ENCODE measurements around the gene KLHDC4. TPM values are rescaled to one million over a fixed set of nuclear protein-coding genes. Genes with fewer than 3 reads are reported as not detected.
"Not testable (repeated sequence)": the region's sequence is repeated elsewhere in the genome, so short reads cannot be mapped to it uniquely, and the experiment has no call there.

The KLHDC4 gene
- polyA plus RNA-seq, 2 donors, result 20.0 to 32.4 TPM

GRCh38 chr16:87735270-87736007 lies 30.3 kb downstream of the KLHDC4 start:
- Histone ChIP-seq H3K36me3 (ENCODE audit: control insufficient read depth in 2 of 2, insufficient read depth in 2 of 2, low read length in 1 of 2) (peaks cover 0 to 12% of the 10 kb centered on the region in 2 donors), H3K27ac (ENCODE audit: low read depth in 2 of 2, low read length in 1 of 2) (no peak overlapping the region), H3K4me3 (ENCODE audit: low read depth in 1 of 2, low read length in 2 of 2) (no peak overlapping the region), H3K9me3 (ENCODE audit: control insufficient read depth in 2 of 2, insufficient read depth in 1 of 2, low read depth in 1 of 2, low read length in 1 of 2) (no peaks in the 10 kb centered on the region), H3K27me3 (ENCODE audit: control insufficient read depth in 1 of 2, insufficient read depth in 2 of 2, low read length in 2 of 2) (no peaks in the 10 kb centered on the region), H3K4me1 (ENCODE audit: control insufficient read depth in 2 of 2, insufficient read depth in 2 of 2, low read length in 1 of 2) (no peaks in the 10 kb centered on the region)
- WGBS, 2 donors, result 88 to 89% methylated on average over 23 of the region's 23 CpGs

- H3K36me3 ChIP-seq (ENCODE audit: control insufficient read depth in 2 of 2, insufficient read depth in 2 of 2, low read length in 1 of 2), result peaks cover under 1 to 12% of the 10 kb centered on the region in 2 donors
- H3K9me3 ChIP-seq (ENCODE audit: control insufficient read depth in 2 of 2, insufficient read depth in 1 of 2, low read depth in 1 of 2, low read length in 1 of 2), result no peaks in the 10 kb centered on the region
- no peak overlapping the region for H3K27ac ChIP-seq (ENCODE audit: low read depth in 2 of 2, low read length in 1 of 2)
- no peaks in the 10 kb centered on the region for H3K27me3 ChIP-seq (ENCODE audit: control insufficient read depth in 1 of 2, insufficient read depth in 2 of 2, low read length in 2 of 2)
- H3K4me3 ChIP-seq (ENCODE audit: low read depth in 1 of 2, low read length in 2 of 2), result no peak overlapping the region
- WGBS, 2 donors, result 63 to 75% methylated on average over 14 of the region's 14 CpGs
- no peaks in the 10 kb centered on the region for H3K4me1 ChIP-seq (ENCODE audit: control insufficient read depth in 2 of 2, insufficient read depth in 2 of 2, low read length in 1 of 2)
Measured at GRCh38 chr16:87734644-87735043, 31.1 kb downstream of the KLHDC4 start.

GRCh38 chr16:87733190-87733589 lies 32.6 kb downstream of the KLHDC4 start:
- H3K27me3 ChIP-seq (ENCODE audit: control insufficient read depth in 1 of 2, insufficient read depth in 2 of 2, low read length in 2 of 2), result no peaks in the 10 kb centered on the region
- H3K9me3 ChIP-seq (ENCODE audit: control insufficient read depth in 2 of 2, insufficient read depth in 1 of 2, low read depth in 1 of 2, low read length in 1 of 2), result no peaks in the 10 kb centered on the region
- H3K27ac ChIP-seq (ENCODE audit: low read depth in 2 of 2, low read length in 1 of 2), result no peak overlapping the region
- WGBS, 2 donors, result 81 to 89% methylated on average over 11 of the region's 11 CpGs
- peaks cover 3 to 15% of the 10 kb centered on the region in 2 donors for H3K36me3 ChIP-seq (ENCODE audit: control insufficient read depth in 2 of 2, insufficient read depth in 2 of 2, low read length in 1 of 2)
- H3K4me1 ChIP-seq (ENCODE audit: control insufficient read depth in 2 of 2, insufficient read depth in 2 of 2, low read length in 1 of 2), result no peaks in the 10 kb centered on the region
- H3K4me3 ChIP-seq (ENCODE audit: low read depth in 1 of 2, low read length in 2 of 2), result no peak overlapping the region

- Histone ChIP-seq H3K9me3 (ENCODE audit: control insufficient read depth in 2 of 2, insufficient read depth in 1 of 2, low read depth in 1 of 2, low read length in 1 of 2) (peaks cover 0 to 2% of the 10 kb centered on the region in 2 donors), H3K36me3 (ENCODE audit: control insufficient read depth in 2 of 2, insufficient read depth in 2 of 2, low read length in 1 of 2) (peaks cover 3 to 17% of the 10 kb centered on the region in 2 donors), H3K4me1 (ENCODE audit: control insufficient read depth in 2 of 2, insufficient read depth in 2 of 2, low read length in 1 of 2) (no peaks in the 10 kb centered on the region), H3K27ac (ENCODE audit: low read depth in 2 of 2, low read length in 1 of 2) (no peak overlapping the region), H3K4me3 (ENCODE audit: low read depth in 1 of 2, low read length in 2 of 2) (no peak overlapping the region), H3K27me3 (ENCODE audit: control insufficient read depth in 1 of 2, insufficient read depth in 2 of 2, low read length in 2 of 2) (no peaks in the 10 kb centered on the region)
- WGBS, 2 donors, result 97 to 98% methylated on average over 13 of the region's 13 CpGs
Measured at GRCh38 chr16:87731607-87732006, 34.2 kb downstream of the KLHDC4 start.

- WGBS, 2 donors, result 95% methylated on average over 17 of the region's 17 CpGs
- no peaks in the 10 kb centered on the region for H3K4me1 ChIP-seq (ENCODE audit: control insufficient read depth in 2 of 2, insufficient read depth in 2 of 2, low read length in 1 of 2)
- no peak overlapping the region for H3K27ac ChIP-seq (ENCODE audit: low read depth in 2 of 2, low read length in 1 of 2)
- H3K9me3 ChIP-seq (ENCODE audit: control insufficient read depth in 2 of 2, insufficient read depth in 1 of 2, low read depth in 1 of 2, low read length in 1 of 2), result peaks cover 0 to 2% of the 10 kb centered on the region in 2 donors
- H3K27me3 ChIP-seq (ENCODE audit: control insufficient read depth in 1 of 2, insufficient read depth in 2 of 2, low read length in 2 of 2), result no peaks in the 10 kb centered on the region
- no peak overlapping the region for H3K4me3 ChIP-seq (ENCODE audit: low read depth in 1 of 2, low read length in 2 of 2)
- peaks cover 3 to 15% of the 10 kb centered on the region in 2 donors for H3K36me3 ChIP-seq (ENCODE audit: control insufficient read depth in 2 of 2, insufficient read depth in 2 of 2, low read length in 1 of 2)
Measured at GRCh38 chr16:87729266-87729954, 36.4 kb downstream of the KLHDC4 start.

GRCh38 chr16:87728026-87728425 lies 37.8 kb downstream of the KLHDC4 start:
- no peak overlapping the region for H3K27ac ChIP-seq (ENCODE audit: low read depth in 2 of 2, low read length in 1 of 2)
- H3K4me3 ChIP-seq (ENCODE audit: low read depth in 1 of 2, low read length in 2 of 2), result no peak overlapping the region
- no peaks in the 10 kb centered on the region for H3K4me1 ChIP-seq (ENCODE audit: control insufficient read depth in 2 of 2, insufficient read depth in 2 of 2, low read length in 1 of 2)
- H3K9me3 ChIP-seq (ENCODE audit: control insufficient read depth in 2 of 2, insufficient read depth in 1 of 2, low read depth in 1 of 2, low read length in 1 of 2), result peaks cover 0 to 2% of the 10 kb centered on the region in 2 donors
- no peaks in the 10 kb centered on the region for H3K27me3 ChIP-seq (ENCODE audit: control insufficient read depth in 1 of 2, insufficient read depth in 2 of 2, low read length in 2 of 2)
- peaks cover 3 to 11% of the 10 kb centered on the region in 2 donors for H3K36me3 ChIP-seq (ENCODE audit: control insufficient read depth in 2 of 2, insufficient read depth in 2 of 2, low read length in 1 of 2)
- WGBS, 2 donors, result 90 to 92% methylated on average over 12 of the region's 12 CpGs

GRCh38 chr16:87727346-87727745 lies 38.4 kb downstream of the KLHDC4 start:
- Histone ChIP-seq H3K27me3 (ENCODE audit: control insufficient read depth in 1 of 2, insufficient read depth in 2 of 2, low read length in 2 of 2) (no peaks in the 10 kb centered on the region), H3K9me3 (ENCODE audit: control insufficient read depth in 2 of 2, insufficient read depth in 1 of 2, low read depth in 1 of 2, low read length in 1 of 2) (peaks cover 0 to 2% of the 10 kb centered on the region in 2 donors), H3K4me1 (ENCODE audit: control insufficient read depth in 2 of 2, insufficient read depth in 2 of 2, low read length in 1 of 2) (no peaks in the 10 kb centered on the region), H3K4me3 (ENCODE audit: low read depth in 1 of 2, low read length in 2 of 2) (no peak overlapping the region), H3K27ac (ENCODE audit: low read depth in 2 of 2, low read length in 1 of 2) (no peak overlapping the region), H3K36me3 (ENCODE audit: control insufficient read depth in 2 of 2, insufficient read depth in 2 of 2, low read length in 1 of 2) (peaks cover 3 to 18% of the 10 kb centered on the region in 2 donors)
- 95 to 96% methylated on average over 16 of the region's 16 CpGs for whole genome bisulfite sequencing, 2 donors

- not testable (repeated sequence) for H3K4me1 ChIP-seq (ENCODE audit: control insufficient read depth in 2 of 2, insufficient read depth in 2 of 2, low read length in 1 of 2); H3K4me3 ChIP-seq (ENCODE audit: low read depth in 1 of 2, low read length in 2 of 2); H3K9me3 ChIP-seq (ENCODE audit: control insufficient read depth in 2 of 2, insufficient read depth in 1 of 2, low read depth in 1 of 2, low read length in 1 of 2); H3K27me3 ChIP-seq (ENCODE audit: control insufficient read depth in 1 of 2, insufficient read depth in 2 of 2, low read length in 2 of 2); H3K27ac ChIP-seq (ENCODE audit: low read depth in 2 of 2, low read length in 1 of 2)
- WGBS, 2 donors, result 96 to 97% methylated on average over 27 to 32 of the region's 40 CpGs
- peaks cover 3 to 25% of the 10 kb centered on the region in 2 donors for H3K36me3 ChIP-seq (ENCODE audit: control insufficient read depth in 2 of 2, insufficient read depth in 2 of 2, low read length in 1 of 2)
Measured at GRCh38 chr16:87726577-87726976, 39.2 kb downstream of the KLHDC4 start.

GRCh38 chr16:87725596-87726235 lies 40.1 kb downstream of the KLHDC4 start:
- Histone ChIP-seq H3K36me3 (ENCODE audit: control insufficient read depth in 2 of 2, insufficient read depth in 2 of 2, low read length in 1 of 2) (peaks cover 3 to 28% of the 10 kb centered on the region in 2 donors), H3K4me1 (ENCODE audit: control insufficient read depth in 2 of 2, insufficient read depth in 2 of 2, low read length in 1 of 2) (no peaks in the 10 kb centered on the region), H3K4me3 (ENCODE audit: low read depth in 1 of 2, low read length in 2 of 2) (no peak overlapping the region), H3K27ac (ENCODE audit: low read depth in 2 of 2, low read length in 1 of 2) (no peak overlapping the region), H3K27me3 (ENCODE audit: control insufficient read depth in 1 of 2, insufficient read depth in 2 of 2, low read length in 2 of 2) (no peaks in the 10 kb centered on the region), H3K9me3 (ENCODE audit: control insufficient read depth in 2 of 2, insufficient read depth in 1 of 2, low read depth in 1 of 2, low read length in 1 of 2) (peaks cover 0 to 2% of the 10 kb centered on the region in 2 donors)
- WGBS, 2 donors, result 84 to 85% methylated on average over 18 to 28 of the region's 28 CpGs

Measured in esophagus (tissue), 2 donors.